Right lobe of liver (tissue), 4 donors: ENCODE results near the gene TEPSIN.

Experiments used
- POLR2A ChIP-seq: fragments of 450-650 bp; IDR thresholded peaks from one replicate; pipeline ENCODE4 v1.6.1; 2017; ENCODE audit warnings: antibody characterized with exemption, mild to moderate bottlenecking
- TF ChIP-seq, protein P1 (sequence below), 4 donors: fragments of 200-600 bp in 3 of 4; fragments of 450-650 bp in 1 of 4; IDR thresholded peaks; one replicate each; pipeline versions ENCODE4 v1.5.1 to v1.8.0; 2016 to 2022; ENCODE audit warnings: antibody characterized with exemption in 4 of 4, mild to moderate bottlenecking in 2 of 4
- donor health status: DM: no; HTN: no; CAD: no.
- donor health status: DM: no; HTN: no; CAD: no.
- donor health status: DM: no; HTN: yes; CAD: no.

DNA sequence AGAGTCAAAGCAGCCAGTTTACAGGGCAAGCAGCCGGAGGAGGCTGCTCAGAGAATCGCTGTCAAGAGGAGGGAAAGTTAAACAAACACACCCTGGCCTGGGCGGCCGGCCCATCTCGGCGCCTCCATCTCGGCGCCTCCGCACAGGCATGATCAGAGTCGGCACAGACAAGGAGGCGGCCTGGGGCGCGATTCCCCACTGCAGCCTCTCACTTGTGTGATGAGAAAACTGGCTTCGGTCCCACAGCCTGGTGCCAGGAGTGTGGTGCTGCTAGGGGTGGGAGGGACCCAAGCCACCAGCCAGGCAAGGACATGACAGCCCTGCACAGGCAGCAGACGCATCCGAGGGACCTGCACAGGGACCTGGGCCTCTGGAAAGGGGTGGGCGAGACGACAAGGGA lies 38.6 kb upstream of the TEPSIN start:
- TF ChIP-seq, protein P1, sequence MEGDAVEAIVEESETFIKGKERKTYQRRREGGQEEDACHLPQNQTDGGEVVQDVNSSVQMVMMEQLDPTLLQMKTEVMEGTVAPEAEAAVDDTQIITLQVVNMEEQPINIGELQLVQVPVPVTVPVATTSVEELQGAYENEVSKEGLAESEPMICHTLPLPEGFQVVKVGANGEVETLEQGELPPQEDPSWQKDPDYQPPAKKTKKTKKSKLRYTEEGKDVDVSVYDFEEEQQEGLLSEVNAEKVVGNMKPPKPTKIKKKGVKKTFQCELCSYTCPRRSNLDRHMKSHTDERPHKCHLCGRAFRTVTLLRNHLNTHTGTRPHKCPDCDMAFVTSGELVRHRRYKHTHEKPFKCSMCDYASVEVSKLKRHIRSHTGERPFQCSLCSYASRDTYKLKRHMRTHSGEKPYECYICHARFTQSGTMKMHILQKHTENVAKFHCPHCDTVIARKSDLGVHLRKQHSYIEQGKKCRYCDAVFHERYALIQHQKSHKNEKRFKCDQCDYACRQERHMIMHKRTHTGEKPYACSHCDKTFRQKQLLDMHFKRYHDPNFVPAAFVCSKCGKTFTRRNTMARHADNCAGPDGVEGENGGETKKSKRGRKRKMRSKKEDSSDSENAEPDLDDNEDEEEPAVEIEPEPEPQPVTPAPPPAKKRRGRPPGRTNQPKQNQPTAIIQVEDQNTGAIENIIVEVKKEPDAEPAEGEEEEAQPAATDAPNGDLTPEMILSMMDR (IDR thresholded peaks at IDR 0.05), result no peak
- no peak for TF ChIP-seq POLR2A
